Measurements from ENCODE around the gene PRUNE2. TPM values are rescaled to one million over a fixed set of nuclear protein-coding genes. Genes with fewer than 3 reads are reported as not detected.
A peak's percentile ranks its signal among the peaks of the same experiment; 100 is the strongest.

PRUNE2 gene
- total RNA-seq, 4 donors from 2014 or later: 15.6 to 37.8 (median 26.1) TPM

- Histone ChIP-seq H3K27ac (no peak overlapping the region), H3K27me3 (no peaks in the 10 kb centered on the region)
Observed at GRCh38 chr9:76592091-76592973, 313.6 kb downstream of the PRUNE2 start.

GRCh38 chr9:76591256-76591950, 314.5 kb downstream of the PRUNE2 start:
- Histone ChIP-seq H3K27me3 (no peaks in the 10 kb centered on the region), H3K4me3 (no peak overlapping the region), H3K36me3 (no peaks in the 10 kb centered on the region), H3K9me3 (no peaks in the 10 kb centered on the region), H3K27ac (no peak overlapping the region), H3K4me1 (peaks cover 0 to 8% (median 0%) of the 10 kb centered on the region in 4 donors)
- DNase-seq: no peak
- TF ChIP-seq POLR2A (IDR thresholded peaks at IDR 0.05): no peak
- no peak for TF ChIP-seq CTCF (IDR thresholded peaks at IDR 0.05)

More at GRCh38 chr9:76592091-76592973, 313.6 kb downstream of the PRUNE2 start:
- Histone ChIP-seq H3K4me1 (no peaks in the 10 kb centered on the region), H3K36me3 (no peaks in the 10 kb centered on the region), H3K4me3 (no peak overlapping the region), H3K9me3 (no peaks in the 10 kb centered on the region)
- DNase-seq: no peak
- TF ChIP-seq POLR2A (IDR thresholded peaks at IDR 0.05): no peak
- no peak for TF ChIP-seq CTCF (IDR thresholded peaks at IDR 0.05)

- no peak overlapping the region for H3K27ac ChIP-seq
- peaks cover 0 to 15% (median 0%) of the 10 kb centered on the region in 4 donors for H3K4me1 ChIP-seq
- no peak for DNase-seq
- H3K36me3 ChIP-seq: no peaks in the 10 kb centered on the region
- H3K4me3 ChIP-seq: no peak overlapping the region
- no peaks in the 10 kb centered on the region for H3K9me3 ChIP-seq
- TF ChIP-seq CTCF (IDR thresholded peaks at IDR 0.05): no peak
- no peak for TF ChIP-seq POLR2A (IDR thresholded peaks at IDR 0.05)
- no peaks in the 10 kb centered on the region for H3K27me3 ChIP-seq
Observed at GRCh38 chr9:76588316-76588715, 317.6 kb downstream of the PRUNE2 start.

GRCh38 chr9:76586390-76587314, 319.3 kb downstream of the PRUNE2 start:
- peak overlapping the region in 3 of 4 donors; percentile 7 to 70 (median 61) for H3K27ac ChIP-seq
- H3K36me3 ChIP-seq: no peaks in the 10 kb centered on the region
- H3K4me1 ChIP-seq: peaks cover 0 to 17% (median 0%) of the 10 kb centered on the region in 4 donors
- no peak overlapping the region for H3K4me3 ChIP-seq
- DNase-seq: no peak
- H3K27me3 ChIP-seq: no peaks in the 10 kb centered on the region
- H3K9me3 ChIP-seq: no peaks in the 10 kb centered on the region
- TF ChIP-seq CTCF (IDR thresholded peaks at IDR 0.05): no peak
- TF ChIP-seq POLR2A (IDR thresholded peaks at IDR 0.05): no peak

Measured in Peyer's patch (tissue), 4 donors.